Measurements from ENCODE around the gene NELL2.

DNA sequence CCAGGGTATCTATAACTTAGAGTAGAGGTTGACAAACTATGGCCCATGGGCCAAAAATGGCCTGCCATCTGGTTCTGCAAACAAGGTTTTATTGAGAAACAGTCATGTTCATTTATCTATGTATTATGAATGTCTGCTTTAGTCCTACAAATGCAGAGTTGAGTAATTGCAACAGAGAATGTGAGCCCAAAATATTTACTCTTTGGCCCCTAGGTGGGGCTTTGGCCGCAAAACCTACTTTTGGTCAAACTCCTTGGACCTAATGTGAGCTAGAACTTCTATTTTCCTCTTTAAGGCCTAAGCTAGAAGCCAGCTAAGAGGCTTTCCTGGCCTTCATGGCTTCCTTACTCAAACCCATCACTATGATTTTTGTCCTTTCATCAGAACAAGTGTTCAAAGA, 379.1 kb downstream of the NELL2 start:
- TF ChIP-seq, protein P1, sequence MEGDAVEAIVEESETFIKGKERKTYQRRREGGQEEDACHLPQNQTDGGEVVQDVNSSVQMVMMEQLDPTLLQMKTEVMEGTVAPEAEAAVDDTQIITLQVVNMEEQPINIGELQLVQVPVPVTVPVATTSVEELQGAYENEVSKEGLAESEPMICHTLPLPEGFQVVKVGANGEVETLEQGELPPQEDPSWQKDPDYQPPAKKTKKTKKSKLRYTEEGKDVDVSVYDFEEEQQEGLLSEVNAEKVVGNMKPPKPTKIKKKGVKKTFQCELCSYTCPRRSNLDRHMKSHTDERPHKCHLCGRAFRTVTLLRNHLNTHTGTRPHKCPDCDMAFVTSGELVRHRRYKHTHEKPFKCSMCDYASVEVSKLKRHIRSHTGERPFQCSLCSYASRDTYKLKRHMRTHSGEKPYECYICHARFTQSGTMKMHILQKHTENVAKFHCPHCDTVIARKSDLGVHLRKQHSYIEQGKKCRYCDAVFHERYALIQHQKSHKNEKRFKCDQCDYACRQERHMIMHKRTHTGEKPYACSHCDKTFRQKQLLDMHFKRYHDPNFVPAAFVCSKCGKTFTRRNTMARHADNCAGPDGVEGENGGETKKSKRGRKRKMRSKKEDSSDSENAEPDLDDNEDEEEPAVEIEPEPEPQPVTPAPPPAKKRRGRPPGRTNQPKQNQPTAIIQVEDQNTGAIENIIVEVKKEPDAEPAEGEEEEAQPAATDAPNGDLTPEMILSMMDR (IDR thresholded peaks at IDR 0.05) = no peak
- no peak for TF ChIP-seq POLR2A (IDR thresholded peaks at IDR 0.05)
